Activated naive CD8-positive, alpha-beta T cell (primary cell): Measurements from ENCODE around the gene HOXA11.

Experiments
- H3K27ac Mint-ChIP-seq: one replicate; pipeline ENCODE4 v1.8.0; 2021; ENCODE audit warnings: mixed read lengths
- H3K27me3 Mint-ChIP-seq: one replicate; pipeline ENCODE4 v1.8.0; 2021; ENCODE audit warnings: mixed read lengths
- H3K36me3 Mint-ChIP-seq: one replicate; pipeline ENCODE4 v1.8.0; 2021; ENCODE audit warnings: mixed read lengths
- H3K4me1 Mint-ChIP-seq: one replicate; pipeline ENCODE4 v1.8.0; 2021; ENCODE audit warnings: low read depth, mixed read lengths
- H3K4me3 Mint-ChIP-seq: one replicate; pipeline ENCODE4 v1.8.0; 2021; ENCODE audit warnings: mild to moderate bottlenecking, mixed read lengths
- H3K9me3 Mint-ChIP-seq: one replicate; pipeline ENCODE4 v1.8.0; 2021; ENCODE audit warnings: low read depth, mixed read lengths

Gene HOXA11

GRCh38 chr7:27191161-27191731, 6.2 kb upstream of the HOXA11 start:
- Mint-ChIP-seq H3K27ac (no peak overlapping the region), H3K27me3 (peaks cover 56% of the 10 kb centered on the region), H3K4me3 (peak overlapping the region; percentile 51), H3K4me1 (peaks cover 44% of the 10 kb centered on the region), H3K36me3 (no peaks in the 10 kb centered on the region), H3K9me3 (no peaks in the 10 kb centered on the region)

DNA sequence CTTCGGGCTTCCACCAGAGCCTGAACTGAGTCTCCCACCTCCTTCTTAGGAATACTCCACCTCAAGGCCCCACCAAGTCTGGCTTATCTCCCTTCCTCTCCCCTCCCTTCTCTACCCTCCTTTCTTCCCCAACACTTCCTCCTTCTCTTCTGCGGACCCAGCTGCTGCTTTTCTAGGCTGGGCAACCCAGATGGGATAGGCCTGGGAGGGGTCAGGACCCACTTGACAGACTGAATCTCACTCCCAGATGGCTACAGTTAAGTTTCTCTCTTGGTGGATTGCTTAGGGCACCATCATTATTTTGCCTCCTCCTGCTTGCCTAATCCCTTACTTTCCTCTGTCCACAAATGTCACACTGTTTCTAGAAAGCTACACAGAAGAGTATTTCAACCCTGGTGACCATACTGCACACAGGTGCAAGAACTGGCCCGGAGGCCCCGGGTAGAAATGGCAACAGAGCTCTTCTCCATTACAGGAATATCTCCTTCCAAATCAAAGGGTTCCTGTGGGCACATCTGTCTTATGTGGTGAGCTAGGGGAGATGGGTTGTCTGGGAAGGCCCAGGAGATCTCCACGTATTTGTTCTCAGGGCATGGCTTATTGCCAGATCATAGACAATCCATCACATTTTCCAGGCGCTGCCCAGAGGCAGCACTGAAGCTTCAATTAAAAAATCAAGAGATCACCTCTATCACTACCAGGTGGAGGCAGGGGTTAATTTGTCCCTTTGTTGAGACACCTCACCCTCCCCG, 5.1 kb upstream of the HOXA11 start:
- Mint-ChIP-seq H3K9me3 (no peaks in the 10 kb centered on the region), H3K27me3 (peaks cover 57% of the 10 kb centered on the region), H3K4me3 (peak overlapping the region; percentile 10), H3K36me3 (no peaks in the 10 kb centered on the region), H3K4me1 (peaks cover 54% of the 10 kb centered on the region), H3K27ac (no peak overlapping the region)

DNA sequence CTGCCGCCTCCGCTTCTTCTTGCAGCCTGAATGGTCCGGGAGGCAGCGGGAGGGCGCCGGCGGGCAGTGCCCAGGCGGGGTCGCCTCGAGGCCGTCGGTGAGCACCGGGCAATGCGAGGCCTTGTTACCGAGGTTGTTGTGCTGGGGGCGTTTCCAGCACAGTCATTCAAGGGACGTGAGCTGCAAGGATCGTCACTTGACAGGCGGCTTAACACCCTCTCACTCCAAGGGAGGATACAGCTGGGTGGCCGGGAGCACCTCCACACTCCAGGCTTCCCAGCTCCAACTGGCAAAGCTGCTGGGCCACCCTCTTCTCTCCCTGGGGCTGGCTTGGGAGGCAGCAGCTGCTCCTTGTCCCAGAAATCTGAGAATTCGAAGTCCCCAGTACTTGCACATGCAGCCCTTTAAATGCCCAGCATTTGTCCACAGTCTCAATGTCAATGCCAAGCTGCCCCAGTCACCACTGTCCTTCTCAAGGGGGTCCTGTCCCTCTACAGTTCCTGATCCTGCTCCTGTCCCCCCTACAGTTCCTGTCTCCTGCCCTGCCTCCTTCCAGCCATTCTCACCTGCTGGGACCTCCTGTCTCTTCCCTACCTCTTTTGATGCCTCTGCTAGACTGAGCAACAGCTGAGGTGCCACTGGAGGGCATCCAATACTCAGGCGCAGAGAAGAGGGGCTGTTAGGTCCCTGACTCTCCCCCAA, 4.4 kb upstream of the HOXA11 start:
- Mint-ChIP-seq H3K4me3 (peak overlapping the region; percentile 77), H3K27me3 (peaks cover 56% of the 10 kb centered on the region), H3K27ac (no peak overlapping the region), H3K9me3 (no peaks in the 10 kb centered on the region), H3K36me3 (no peaks in the 10 kb centered on the region), H3K4me1 (peaks cover 60% of the 10 kb centered on the region)

GRCh38 chr7:27188386-27189294, 3.6 kb upstream of the HOXA11 start:
- peaks cover 51% of the 10 kb centered on the region for H3K27me3 Mint-ChIP-seq
- no peak overlapping the region for H3K27ac Mint-ChIP-seq
- no peaks in the 10 kb centered on the region for H3K36me3 Mint-ChIP-seq
- no peaks in the 10 kb centered on the region for H3K9me3 Mint-ChIP-seq
- H3K4me3 Mint-ChIP-seq = peak overlapping the region; percentile 77
- H3K4me1 Mint-ChIP-seq = peaks cover 62% of the 10 kb centered on the region

- H3K4me1 Mint-ChIP-seq = peaks cover 58% of the 10 kb centered on the region
- H3K27me3 Mint-ChIP-seq = peaks cover 48% of the 10 kb centered on the region
- no peak overlapping the region for H3K27ac Mint-ChIP-seq
- H3K36me3 Mint-ChIP-seq = no peaks in the 10 kb centered on the region
- peak overlapping the region; percentile 77 for H3K4me3 Mint-ChIP-seq
- no peaks in the 10 kb centered on the region for H3K9me3 Mint-ChIP-seq
Measured at GRCh38 chr7:27187475-27188385, 2.7 kb upstream of the HOXA11 start.

- peak overlapping the region; percentile 80 for H3K4me3 Mint-ChIP-seq
- peaks cover 53% of the 10 kb centered on the region for H3K4me1 Mint-ChIP-seq
Measured at GRCh38 chr7:27186668-27187474, 1.8 kb upstream of the HOXA11 start.

DNA sequence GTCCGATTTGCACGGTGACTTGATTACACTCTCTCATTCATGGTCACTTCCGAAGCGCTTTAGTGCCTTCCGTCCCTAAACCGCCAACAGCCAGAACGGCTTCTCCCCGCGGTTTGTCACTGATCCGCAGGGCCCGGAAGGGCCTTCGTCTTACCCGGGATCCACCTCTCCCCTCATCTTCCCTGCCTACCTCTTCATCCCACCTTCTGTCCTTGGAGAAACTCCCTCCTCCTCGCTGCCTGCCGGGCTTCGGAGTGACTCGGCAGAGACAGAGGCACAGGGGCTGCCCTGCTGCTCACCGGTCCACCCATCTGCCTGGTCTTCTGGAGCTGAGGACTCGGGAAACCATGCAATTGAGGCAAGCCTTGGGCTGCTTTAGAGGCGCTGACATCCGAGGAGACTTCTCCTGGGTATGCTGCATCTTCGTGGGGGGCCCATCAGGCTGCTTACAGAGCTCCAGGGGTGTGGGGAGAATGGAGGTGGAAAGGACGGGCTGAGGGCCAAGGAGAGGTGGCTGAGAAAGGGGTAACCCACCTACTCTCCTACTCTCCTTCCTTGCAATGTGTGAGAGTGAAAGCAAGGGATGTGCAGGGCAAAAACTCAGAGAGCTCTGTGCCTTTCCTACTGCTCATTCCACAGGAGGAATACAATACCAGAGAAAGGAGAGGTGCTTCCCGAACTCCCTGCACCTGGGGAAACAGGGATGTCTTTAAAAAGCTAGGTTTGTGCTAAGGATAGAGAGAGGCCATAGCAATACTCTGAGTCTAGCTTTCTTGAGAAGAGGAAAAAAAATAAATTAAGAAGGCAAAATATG, 1.0 kb upstream of the HOXA11 start:
- no peaks in the 10 kb centered on the region for H3K9me3 Mint-ChIP-seq
- peaks cover 51% of the 10 kb centered on the region for H3K27me3 Mint-ChIP-seq
- H3K4me3 Mint-ChIP-seq = peak overlapping the region; percentile 80
- H3K4me1 Mint-ChIP-seq = peaks cover 53% of the 10 kb centered on the region
- no peaks in the 10 kb centered on the region for H3K36me3 Mint-ChIP-seq
- no peak overlapping the region for H3K27ac Mint-ChIP-seq

More at GRCh38 chr7:27186668-27187474, 1.8 kb upstream of the HOXA11 start:
- H3K36me3 Mint-ChIP-seq = no peaks in the 10 kb centered on the region
- H3K27ac Mint-ChIP-seq = no peak overlapping the region
- H3K9me3 Mint-ChIP-seq = no peaks in the 10 kb centered on the region
- peaks cover 50% of the 10 kb centered on the region for H3K27me3 Mint-ChIP-seq

GRCh38 chr7:27184337-27185012, 557 bp downstream of the HOXA11 start:
- peaks cover 44% of the 10 kb centered on the region for H3K27me3 Mint-ChIP-seq
- H3K4me3 Mint-ChIP-seq = peak overlapping the region; percentile 80
- peaks cover 50% of the 10 kb centered on the region for H3K4me1 Mint-ChIP-seq
- H3K9me3 Mint-ChIP-seq = no peaks in the 10 kb centered on the region
- no peak overlapping the region for H3K27ac Mint-ChIP-seq
- H3K36me3 Mint-ChIP-seq = no peaks in the 10 kb centered on the region

GRCh38 chr7:27183682-27184336, 1.2 kb downstream of the HOXA11 start:
- peaks cover 46% of the 10 kb centered on the region for H3K4me1 Mint-ChIP-seq
- H3K27me3 Mint-ChIP-seq = peaks cover 51% of the 10 kb centered on the region
- peak overlapping the region; percentile 56 for H3K4me3 Mint-ChIP-seq
- no peak overlapping the region for H3K27ac Mint-ChIP-seq
- H3K36me3 Mint-ChIP-seq = no peaks in the 10 kb centered on the region
- no peaks in the 10 kb centered on the region for H3K9me3 Mint-ChIP-seq

DNA sequence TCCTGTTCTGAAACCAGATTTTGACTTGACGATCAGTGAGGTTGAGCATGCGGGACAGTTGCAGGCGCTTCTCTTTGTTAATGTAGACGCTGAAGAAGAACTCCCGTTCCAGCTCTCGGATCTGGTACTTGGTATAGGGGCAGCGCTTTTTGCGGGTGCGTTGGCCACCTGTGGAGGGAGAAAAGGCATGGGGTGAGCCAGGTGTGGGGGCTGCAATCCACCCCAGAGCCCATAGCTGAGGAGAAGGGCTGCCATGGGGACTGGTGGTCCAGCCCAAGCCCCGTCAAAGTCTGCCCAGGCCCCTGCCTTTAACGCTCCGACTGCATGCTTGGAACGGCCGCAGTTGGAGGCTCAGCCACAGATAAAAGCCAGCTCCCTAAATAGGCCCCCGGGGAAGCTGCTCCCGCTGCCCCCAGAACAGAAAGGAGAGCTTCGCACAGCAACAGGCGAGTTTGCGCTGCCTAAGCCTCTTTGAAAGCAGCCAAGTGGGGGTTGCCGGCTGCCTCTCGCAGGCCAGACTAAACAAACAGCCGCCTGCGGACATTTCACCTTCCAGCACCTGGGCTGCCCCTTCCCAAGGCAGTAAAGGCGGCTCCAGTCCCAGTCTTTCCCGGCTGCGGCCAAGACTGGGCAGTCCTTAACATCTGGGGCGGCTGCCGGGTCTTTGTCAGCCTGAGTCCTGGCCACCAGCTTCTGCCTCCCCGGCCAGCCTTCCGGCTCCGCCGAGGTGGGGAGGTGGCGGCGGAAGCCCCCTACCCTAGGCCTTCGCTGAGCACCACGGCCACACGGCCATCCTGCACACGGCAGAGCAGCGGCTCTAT, 2.0 kb downstream of the HOXA11 start:
- peaks cover 39% of the 10 kb centered on the region for H3K4me1 Mint-ChIP-seq
- no peaks in the 10 kb centered on the region for H3K36me3 Mint-ChIP-seq
- no peaks in the 10 kb centered on the region for H3K9me3 Mint-ChIP-seq
- H3K27me3 Mint-ChIP-seq = peaks cover 49% of the 10 kb centered on the region
- no peak overlapping the region for H3K27ac Mint-ChIP-seq
- H3K4me3 Mint-ChIP-seq = peak overlapping the region; percentile 10

GRCh38 chr7:27182285-27182841, 2.7 kb downstream of the HOXA11 start:
- Mint-ChIP-seq H3K9me3 (no peaks in the 10 kb centered on the region), H3K36me3 (no peaks in the 10 kb centered on the region), H3K27me3 (peaks cover 48% of the 10 kb centered on the region), H3K27ac (no peak overlapping the region), H3K4me3 (no peak overlapping the region), H3K4me1 (peaks cover 34% of the 10 kb centered on the region)
